Inflammatory macrophage treated with lipopolysaccharide for 1 hour (primary cell): ENCODE measurements around the gene LCT.
"Not testable (repeated sequence)": the region's sequence is repeated elsewhere in the genome, so short reads cannot be mapped to it uniquely, and the experiment has no call there.

Experiments used
- DNase-seq, 2 donors: peaks; one replicate each; pipeline ENCODE4 v3.0.0-alpha.2; 2020 to 2022

The LCT gene

GRCh38 chr2:135796606-135797005 is 40.4 kb downstream of the LCT start:
- no peak for DNase-seq

- not testable (repeated sequence) for DNase-seq
Observed at GRCh38 chr2:135795641-135796040, 41.3 kb downstream of the LCT start.

GRCh38 chr2:135792401-135793150 is 44.4 kb downstream of the LCT start:
- no peak for DNase-seq

GRCh38 chr2:135791418-135792190 is 45.4 kb downstream of the LCT start:
- DNase-seq: no peak

GRCh38 chr2:135790423-135790822 is 46.6 kb downstream of the LCT start:
- no peak for DNase-seq

- no peak for DNase-seq
Observed at GRCh38 chr2:135786823-135787222, 50.2 kb downstream of the LCT start.

GRCh38 chr2:135785032-135785431 is 52.0 kb downstream of the LCT start:
- no peak for DNase-seq

- no peak for DNase-seq
Observed at GRCh38 chr2:135783439-135783838, 53.5 kb downstream of the LCT start.

- no peak for DNase-seq
Observed at GRCh38 chr2:135782231-135782630, 54.8 kb downstream of the LCT start.

- DNase-seq: no peak
Observed at GRCh38 chr2:135776367-135776766, 60.6 kb downstream of the LCT start.

GRCh38 chr2:135775420-135775819 is 61.6 kb downstream of the LCT start:
- DNase-seq: no peak

- peak; percentile 45 to 51 for DNase-seq
Observed at GRCh38 chr2:135773917-135774316, 63.1 kb downstream of the LCT start.

- DNase-seq: no peak
Observed at GRCh38 chr2:135773319-135773718, 63.7 kb downstream of the LCT start.

GRCh38 chr2:135768863-135769262 is 68.1 kb downstream of the LCT start:
- DNase-seq: no peak

- DNase-seq: no peak
Observed at GRCh38 chr2:135762530-135762929, 74.5 kb downstream of the LCT start.

GRCh38 chr2:135762022-135762421 is 75.0 kb downstream of the LCT start:
- DNase-seq: no peak

GRCh38 chr2:135756692-135757091 is 80.3 kb downstream of the LCT start:
- no peak for DNase-seq

GRCh38 chr2:135755573-135755972 is 81.4 kb downstream of the LCT start:
- no peak for DNase-seq

GRCh38 chr2:135745545-135745944 is 91.4 kb downstream of the LCT start:
- DNase-seq: no peak

GRCh38 chr2:135744760-135745314 is 92.1 kb downstream of the LCT start:
- DNase-seq: peak; percentile 52 to 71

GRCh38 chr2:135743860-135744259 is 93.1 kb downstream of the LCT start:
- no peak for DNase-seq

- peak; percentile 48 to 57 for DNase-seq
Observed at GRCh38 chr2:135742325-135742757, 94.6 kb downstream of the LCT start.

GRCh38 chr2:135741395-135742324 is 95.3 kb downstream of the LCT start, which contains the start of gene UBXN4:
Gene UBXN4, plus strand, starts transcription at chr2:135741855. Its CDS starts 75 bp downstream, at chr2:135741930.
- peak; percentile 97 to 99 for DNase-seq
